G401 (cell line): ENCODE measurements around the gene SLC35B2. TPM values are rescaled to one million over a fixed set of nuclear protein-coding genes. Genes with fewer than 3 reads are reported as not detected.
"Not testable (repeated sequence)": the region's sequence is repeated elsewhere in the genome, so short reads cannot be mapped to it uniquely, and the experiment has no call there.

ENCODE experiments used
- DNase-seq: peaks from one replicate; pipeline ENCODE4 v3.0.0-alpha.2; 2015; ENCODE audit warnings: low spot score
- in situ Hi-C: cut with HindIII; loops from 2 replicates; pipeline ENCODE4 v1.10.0; 2016; ENCODE audit warnings: low sequenced_read_pairs, mixed read lengths
- total RNA-seq: library from RNA; depleted of rRNA; stranded (reverse); fragments of >200 nt; shearing (Covaris generic); gene quantifications from 2 replicates; pipeline ENCODE4 v1.2.3, GENCODE V29; 2014

The SLC35B2 gene
- total RNA-seq, 1 experiment from 2014 or later = 73.4 TPM

DNA sequence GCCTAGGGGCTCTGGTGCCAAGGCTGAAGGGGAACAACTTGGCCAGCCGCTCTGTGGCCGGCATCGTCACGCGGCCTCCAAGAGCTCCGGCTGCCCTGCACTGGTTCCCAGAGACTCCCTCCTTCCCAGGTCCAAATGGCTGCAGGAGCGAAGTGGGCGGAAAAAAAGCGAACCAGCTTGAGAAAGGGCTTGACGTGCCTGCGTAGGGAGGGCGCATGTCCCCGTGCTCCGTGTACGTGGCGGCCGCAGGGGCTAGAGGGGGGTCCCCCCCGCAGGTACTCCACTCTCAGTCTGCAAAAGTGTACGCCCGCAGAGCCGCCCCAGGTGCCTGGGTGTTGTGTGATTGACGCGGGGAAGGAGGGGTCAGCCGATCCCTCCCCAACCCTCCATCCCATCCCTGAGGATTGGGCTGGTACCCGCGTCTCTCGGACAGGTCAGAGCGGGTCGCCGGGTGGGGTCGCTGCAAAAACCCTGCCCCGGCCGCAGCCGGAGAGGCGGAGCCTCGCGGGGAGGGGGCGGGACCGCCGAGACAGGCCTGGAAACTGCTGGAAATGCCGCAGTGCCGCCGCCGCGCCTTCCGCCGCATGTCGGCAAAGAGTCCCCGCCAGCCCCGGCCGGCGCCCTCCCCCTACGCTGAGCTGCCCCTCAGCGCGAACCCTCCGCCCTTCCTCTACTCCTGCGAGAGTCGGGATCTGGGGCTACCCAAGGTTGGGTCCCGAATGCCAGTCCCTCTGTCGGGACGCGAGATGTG lies 11.2 kb downstream of the SLC35B2 start:
- in situ Hi-C loops = no loop called here
- peak; percentile 87 for DNase-seq

DNA sequence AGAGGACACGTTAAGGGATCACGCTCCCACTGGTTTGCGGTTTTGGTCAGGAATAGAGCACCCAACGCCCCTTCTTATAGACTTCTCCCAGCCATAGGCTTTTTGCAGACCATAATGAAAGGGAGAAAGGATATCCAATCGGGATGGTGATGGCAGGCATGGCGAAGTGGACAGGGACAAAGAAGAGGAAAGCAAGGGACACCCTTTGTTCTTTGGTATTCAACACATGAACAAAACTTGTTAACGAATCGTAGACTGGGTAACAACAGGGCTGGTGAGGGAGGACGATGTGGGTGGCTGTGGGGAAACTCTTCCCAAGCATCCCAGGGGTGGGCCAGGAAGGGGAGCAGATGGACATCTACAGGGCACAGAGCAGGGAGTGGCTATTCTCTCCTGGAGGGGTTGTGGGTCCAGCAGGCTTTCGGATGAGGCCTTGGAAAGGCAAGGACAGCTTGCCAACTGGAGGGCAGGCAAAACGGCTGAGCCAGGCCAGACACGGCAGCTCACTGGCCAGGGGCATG lies 11.9 kb downstream of the SLC35B2 start:
- in situ Hi-C loops = no loop called here
- no peak for DNase-seq

DNA sequence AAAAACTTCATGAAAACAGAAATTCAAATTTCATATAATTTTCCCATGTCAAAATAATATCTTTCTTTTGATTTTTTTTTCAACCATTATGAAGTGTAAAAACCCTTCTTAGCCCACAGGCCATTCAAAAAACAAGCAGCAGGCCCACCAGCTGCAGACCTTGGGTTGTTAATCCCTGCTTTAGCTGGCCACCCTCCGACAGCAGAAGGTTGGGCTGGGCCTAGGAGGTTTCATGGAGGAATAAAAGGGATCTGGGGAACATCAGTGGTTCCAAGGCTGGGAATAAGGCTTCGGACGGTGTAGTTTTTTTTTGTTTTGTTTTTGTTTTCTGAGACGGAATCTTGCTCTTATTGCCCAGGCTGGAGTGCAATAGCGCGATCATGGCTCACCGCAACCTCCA lies 14.0 kb downstream of the SLC35B2 start:
- DNase-seq = no peak
- in situ Hi-C loops = no loop called here

DNA sequence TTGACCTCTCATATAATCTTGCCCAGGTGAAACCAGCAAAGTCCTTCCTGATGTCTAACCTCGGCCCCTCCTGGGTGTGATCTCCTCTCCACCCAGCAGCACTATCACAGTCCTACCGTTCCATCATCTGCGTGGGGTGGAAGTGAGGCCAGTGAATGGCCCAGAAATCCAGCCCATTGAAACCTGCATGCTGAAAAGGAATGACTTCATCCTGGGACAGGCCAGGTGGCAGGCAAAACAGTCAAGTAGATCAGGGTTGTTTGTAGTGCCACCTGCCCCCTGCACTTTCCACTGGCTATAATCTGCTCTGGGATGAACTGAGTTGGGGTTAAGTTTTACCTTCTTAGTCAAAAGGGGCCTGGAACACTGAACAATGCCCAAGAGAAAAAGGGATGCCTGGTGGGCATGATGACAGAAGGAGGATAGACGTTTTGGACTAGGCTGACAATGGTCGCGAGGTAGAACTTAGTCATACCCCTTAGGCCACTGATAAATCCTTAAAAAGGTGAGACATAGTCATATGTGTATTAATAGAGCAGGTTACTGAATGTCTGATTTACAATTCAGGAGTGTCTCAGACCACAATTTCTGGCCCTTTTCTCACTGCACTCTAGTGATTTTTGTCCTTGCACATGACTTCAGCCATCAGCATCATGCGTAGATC lies 18.5 kb downstream of the SLC35B2 start:
- DNase-seq = no peak
- in situ Hi-C loops = loop anchor here (10.0 kb wide), 1 partner anchor 94 kb away; no protein-coding TSS in a partner anchor

DNA sequence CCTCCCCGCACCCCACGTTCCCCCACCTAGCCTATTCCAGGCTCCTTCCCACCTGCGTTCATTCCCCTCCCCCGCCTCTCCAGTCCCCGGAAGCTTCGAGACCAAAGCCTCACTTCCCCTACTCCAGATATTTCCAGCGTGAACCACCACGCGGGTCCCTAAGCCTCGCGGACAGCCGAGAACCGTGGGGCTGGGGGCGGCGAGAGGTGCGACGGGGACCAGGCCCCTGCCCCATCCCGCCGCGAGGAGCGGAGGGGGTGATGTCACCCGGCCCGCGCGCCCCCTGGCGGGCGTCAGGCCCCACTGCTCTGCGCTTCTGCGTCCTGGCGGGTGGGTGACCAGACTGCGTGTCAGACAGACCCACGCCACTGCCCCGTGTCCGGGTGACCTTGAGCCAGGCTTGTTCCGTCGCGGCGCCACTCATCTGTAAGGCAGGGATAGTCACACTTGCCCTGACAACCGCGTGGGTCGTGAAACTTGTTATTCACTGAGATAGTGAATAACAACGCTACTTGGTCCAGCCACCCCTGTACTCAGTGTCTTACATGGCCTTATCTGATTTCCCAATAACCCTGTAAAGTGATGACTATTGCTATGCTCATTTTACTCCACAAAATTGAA lies 19.4 kb downstream of the SLC35B2 start:
- in situ Hi-C loops = loop anchor here (10.0 kb wide), 1 partner anchor 93 kb away; no protein-coding TSS in a partner anchor
- peak; percentile 78 for DNase-seq

DNA sequence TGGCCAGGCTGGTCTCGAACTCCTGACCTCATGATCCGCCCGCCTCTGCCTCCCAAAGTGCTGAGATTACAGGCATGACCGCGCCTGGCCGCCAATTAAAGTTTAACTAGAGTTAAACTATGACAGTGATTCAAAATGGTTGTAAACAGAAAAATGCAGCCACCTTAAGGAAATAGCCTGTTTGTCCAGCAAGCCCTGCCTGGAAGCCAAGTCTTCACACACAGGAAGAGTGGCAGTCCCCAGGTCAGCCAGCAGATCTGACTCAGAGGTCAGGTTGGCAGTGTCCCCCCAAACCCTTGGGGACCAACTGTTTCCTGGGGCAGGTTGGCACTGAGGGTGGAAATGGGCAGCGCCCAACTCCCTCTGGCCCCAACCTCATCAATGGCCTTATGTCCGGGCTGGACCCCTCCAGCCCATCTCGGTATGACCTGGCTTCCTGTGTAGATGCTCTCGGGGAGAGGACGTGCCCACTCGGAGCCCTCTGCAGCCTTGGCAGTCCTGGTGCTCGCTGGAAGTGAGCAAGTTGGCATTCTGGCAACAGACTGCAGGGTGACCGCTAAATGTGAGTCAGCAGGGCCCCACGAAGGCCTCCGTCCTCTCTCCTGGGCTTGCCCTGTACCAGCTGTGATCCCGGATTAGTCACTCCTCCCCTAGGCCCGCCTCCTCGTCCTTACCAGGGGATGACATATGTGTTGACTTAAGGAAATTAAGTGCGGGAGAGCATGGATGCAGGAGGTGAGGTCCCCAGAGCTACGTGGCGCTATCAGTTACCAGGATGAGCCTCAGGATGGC lies 20.1 kb downstream of the SLC35B2 start:
- peak; percentile 86 for DNase-seq
- in situ Hi-C loops = loop anchor here (10.0 kb wide), 1 partner anchor 92 kb away; no protein-coding TSS in a partner anchor

DNA sequence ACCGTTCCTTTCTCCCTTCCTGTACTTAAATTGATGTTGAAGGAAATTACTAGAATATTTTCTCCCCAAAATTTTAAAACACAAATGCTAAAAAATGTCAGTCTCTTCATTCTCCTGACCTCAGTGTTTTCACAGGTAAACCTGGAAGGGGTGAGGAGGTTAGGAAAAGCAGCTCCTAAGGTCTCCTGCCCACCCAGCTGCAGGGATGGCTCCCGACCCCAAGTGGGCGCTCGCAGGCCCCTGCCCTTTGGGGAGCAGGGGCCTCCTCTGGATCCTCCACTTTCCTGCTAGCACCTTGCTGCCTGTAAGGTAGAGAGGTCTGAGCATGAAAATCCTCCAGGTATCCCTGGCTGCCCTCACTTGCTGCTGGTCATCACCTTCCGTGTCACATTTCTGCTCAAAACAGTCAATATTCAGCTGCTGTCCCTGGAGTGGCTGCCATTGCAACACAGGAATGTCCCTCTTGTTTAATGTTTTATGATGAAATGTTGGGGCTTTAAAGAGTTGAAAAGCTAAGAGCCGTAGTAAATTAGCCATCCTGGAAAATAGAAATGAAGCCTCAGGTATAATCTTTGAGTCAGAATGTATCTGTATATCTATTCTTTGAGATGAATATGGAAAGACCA lies 21.3 kb downstream of the SLC35B2 start:
- no peak for DNase-seq
- in situ Hi-C loops = loop anchor here (10.0 kb wide), 1 partner anchor 91 kb away; no protein-coding TSS in a partner anchor

DNA sequence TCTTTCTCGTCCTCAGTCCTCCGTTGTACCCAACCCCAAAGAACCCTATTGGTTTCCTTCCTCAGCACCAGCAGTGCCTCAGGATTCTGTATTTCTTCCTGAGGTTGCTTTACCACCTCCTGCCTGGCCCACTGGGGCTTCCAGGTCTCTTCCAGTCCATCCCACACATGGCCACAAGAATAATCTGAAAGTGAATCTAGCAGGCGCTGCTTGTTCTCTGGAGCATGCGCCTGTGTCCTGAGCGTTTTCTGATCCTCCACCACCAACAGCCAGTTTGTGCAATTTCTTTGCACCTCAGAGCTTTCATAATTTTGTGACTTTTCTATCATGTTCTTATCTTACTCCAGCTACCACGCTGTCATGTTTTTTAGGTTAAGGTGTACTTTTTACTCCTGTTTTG lies 22.1 kb downstream of the SLC35B2 start:
- no peak for DNase-seq
- in situ Hi-C loops = loop anchor here (10.0 kb wide), 1 partner anchor 90 kb away; no protein-coding TSS in a partner anchor

DNA sequence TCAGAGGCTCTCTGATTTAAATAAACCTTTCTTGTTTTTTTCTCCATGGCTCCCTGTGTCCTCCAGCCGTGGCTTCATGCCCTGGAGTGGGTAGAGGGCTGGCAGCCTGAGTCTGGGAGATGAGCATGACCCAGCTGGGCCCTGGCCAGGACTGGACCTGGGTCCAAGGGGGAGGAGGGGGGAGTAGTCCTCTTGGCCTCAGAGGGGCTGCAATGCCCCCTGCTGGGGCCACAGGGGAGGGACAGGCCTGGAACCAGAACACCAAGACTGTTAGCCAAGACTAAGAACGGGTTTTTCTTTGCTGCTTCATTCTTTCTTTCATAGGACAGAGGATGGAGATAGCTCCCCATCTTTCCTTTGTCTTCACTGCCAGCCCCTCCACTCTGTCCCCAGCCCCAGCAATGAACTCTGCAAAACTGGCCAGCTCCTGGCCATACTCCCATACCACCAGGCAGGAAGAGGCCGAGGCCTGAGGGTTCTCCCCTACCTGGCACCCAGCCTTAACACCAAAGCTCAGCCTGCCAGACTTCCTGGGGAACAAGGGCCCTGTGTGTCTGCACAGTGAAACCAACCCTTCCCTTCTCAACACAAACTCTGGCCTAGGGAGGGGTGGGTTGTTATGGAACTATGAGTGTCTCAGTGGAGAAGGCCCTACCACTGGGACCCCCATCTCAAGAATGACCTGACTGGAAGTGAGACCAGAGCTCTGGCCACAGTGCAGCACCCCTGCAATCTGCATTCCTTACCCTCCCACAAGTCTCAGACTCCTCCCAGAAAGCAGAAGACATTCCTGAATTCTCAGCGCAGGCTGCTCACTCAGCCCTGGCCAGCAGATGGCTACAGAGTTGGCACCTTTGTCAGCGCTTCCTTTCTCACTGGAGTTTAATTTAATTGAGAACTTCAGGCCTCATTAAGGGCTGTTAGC lies 23.0 kb downstream of the SLC35B2 start:
- DNase-seq = peak; percentile 89
- in situ Hi-C loops = loop anchor here (10.0 kb wide), 1 partner anchor 90 kb away; no protein-coding TSS in a partner anchor

DNA sequence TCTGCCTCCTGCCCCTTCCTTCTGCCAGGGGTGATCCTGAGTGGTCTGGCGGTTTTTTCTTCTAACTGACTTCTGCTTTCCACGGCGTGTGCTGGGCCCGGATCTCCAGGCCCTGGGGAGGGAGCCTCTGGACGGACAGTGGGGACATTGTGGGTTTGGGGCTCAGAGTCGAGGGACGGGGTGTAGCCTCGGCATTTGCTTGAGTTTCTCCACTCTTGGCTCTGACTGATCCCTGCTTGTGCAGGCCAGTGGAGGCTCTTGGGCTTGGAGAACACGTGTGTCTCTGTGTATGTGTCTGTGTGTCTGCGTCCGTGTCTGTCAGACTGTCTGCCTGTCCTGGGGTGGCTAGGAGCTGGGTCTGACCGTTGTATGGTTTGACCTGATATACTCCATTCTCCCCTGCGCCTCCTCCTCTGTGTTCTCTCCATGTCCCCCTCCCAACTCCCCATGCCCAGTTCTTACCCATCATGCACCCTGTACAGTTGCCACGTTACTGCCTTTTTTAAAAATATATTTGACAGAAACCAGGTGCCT lies 23.7 kb downstream of the SLC35B2 start:
- DNase-seq = no peak
- in situ Hi-C loops = loop anchor here (10.0 kb wide), 1 partner anchor 89 kb away; no protein-coding TSS in a partner anchor

DNA sequence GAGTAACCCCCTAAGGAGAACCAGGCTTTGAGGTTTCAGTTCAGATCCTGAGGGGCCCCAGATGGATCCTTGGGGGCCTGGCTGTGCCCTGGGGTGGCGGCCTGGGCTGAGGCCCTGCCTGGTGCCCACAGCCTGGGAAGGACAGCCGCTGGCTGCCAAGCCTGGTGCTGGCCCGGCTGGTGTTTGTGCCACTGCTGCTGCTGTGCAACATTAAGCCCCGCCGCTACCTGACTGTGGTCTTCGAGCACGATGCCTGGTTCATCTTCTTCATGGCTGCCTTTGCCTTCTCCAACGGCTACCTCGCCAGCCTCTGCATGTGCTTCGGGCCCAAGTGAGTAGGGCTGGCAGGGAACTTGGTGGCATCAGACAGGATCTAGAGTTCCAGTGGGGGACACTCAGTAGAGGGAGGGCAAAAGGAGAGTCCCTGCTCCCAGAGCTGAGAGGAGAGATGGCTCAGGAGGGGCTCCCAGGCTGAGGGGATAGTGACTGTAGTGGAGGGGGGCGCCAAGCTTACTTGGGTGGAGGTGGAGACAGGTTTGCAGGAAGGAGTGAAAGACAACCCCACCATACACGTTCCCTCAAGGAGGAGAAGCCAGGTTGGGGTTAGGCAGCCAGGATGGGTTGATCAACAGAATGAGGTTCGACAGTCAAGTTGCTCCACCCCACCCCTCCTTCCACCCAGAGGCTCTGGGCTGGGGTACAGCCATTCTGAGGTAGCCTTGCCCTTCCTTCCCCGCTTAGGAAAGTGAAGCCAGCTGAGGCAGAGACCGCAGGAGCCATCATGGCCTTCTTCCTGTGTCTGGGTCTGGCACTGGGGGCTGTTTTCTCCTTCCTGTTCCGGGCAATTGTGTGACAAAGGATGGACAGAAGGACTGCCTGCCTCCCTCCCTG lies 24.4 kb downstream of the SLC35B2 start:
- in situ Hi-C loops = loop anchor here (10.0 kb wide), 1 partner anchor 88 kb away; no protein-coding TSS in a partner anchor
- DNase-seq = no peak

DNA sequence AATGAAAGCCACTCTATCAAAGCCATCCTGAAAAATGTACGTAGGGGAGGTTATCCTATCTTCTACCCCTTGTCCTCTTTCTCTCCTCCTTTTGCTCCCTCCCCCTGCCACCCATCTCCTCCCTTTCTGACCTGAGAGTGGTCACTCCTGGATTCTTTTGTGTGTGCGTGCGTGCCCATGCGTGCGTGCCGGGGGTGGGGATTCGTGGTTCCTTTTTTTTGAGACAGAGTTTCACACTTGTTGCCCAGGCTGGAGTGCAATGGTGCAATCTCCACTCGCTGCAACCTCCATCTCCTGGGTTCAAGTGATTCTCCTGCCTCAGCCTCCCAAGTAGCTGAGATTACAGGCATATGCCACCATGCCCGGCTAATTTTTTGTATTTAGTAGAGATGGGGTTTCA lies 25.9 kb downstream of the SLC35B2 start:
- DNase-seq = not testable (repeated sequence)
- in situ Hi-C loops = loop anchor here (10.0 kb wide), 1 partner anchor 87 kb away; no protein-coding TSS in a partner anchor

DNA sequence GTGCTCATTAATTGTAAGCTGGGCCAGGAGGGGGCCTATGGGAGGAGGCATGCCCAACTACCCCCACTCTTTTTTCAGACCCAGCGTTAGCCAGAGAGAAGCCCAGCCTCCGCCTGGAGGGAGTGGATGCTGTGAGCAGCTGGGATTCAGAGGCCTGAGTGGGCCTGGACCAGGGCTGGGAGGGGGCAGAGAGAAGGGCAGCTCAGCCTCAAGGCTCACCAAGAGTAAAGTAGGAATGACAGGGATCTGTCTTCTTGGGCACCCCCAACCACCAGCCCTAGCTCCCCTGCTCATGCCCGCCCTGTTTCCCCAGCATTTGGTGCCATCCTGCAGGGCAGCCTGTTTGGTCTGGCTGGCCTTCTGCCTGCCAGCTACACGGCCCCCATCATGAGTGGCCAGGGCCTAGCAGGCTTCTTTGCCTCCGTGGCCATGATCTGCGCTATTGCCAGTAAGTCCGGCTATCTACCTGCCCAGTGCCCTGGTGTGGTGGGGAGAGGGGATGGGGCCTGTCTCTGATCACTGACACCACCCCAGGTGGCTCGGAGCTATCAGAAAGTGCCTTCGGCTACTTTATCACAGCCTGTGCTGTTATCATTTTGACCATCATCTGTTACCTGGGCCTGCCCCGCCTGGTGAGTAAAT lies 27.2 kb downstream of the SLC35B2 start:
- in situ Hi-C loops = loop anchor here (10.0 kb wide), 1 partner anchor 85 kb away; no protein-coding TSS in a partner anchor
- DNase-seq = no peak

DNA sequence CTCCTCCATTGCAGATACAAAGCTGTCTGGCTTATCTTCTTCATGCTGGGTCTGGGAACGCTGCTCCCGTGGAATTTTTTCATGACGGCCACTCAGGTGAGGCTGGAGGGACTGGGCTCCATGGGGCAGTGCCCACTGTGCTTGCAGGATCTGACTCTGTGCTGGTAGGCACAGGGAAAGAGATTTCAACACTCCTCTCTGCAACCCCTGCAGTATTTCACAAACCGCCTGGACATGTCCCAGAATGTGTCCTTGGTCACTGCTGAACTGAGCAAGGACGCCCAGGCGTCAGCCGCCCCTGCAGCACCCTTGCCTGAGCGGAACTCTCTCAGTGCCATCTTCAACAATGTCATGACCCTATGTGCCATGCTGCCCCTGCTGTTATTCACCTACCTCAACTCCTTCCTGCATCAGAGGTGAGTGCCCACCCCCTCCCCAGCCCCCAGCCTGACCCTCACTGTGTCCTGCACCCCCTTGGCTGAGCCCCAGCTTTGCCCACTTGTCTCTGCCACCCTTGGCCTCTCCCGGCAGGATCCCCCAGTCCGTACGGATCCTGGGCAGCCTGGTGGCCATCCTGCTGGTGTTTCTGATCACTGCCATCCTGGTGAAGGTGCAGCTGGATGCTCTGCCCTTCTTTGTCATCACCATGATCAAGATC lies 27.8 kb downstream of the SLC35B2 start:
- in situ Hi-C loops = loop anchor here (10.0 kb wide), 1 partner anchor 85 kb away; no protein-coding TSS in a partner anchor
- DNase-seq = no peak

DNA sequence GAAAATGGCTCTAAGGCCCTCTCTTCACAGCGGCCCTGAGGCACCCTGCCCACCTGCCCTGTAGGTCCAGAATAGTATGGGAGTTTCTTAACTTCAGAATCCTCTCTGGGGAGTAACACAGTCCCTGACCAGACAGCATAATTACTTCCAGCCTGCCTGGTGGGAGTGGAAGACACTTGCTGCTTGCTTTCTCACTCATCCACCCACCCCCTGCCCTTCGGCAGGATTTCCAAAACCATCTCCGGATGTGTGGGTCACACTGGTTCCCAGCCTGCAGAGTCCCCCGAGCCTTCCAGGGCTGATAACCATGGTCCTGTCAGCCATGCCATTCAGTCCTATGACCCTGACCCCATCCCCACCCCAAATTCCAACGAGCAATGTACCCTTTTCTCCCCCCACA lies 28.5 kb downstream of the SLC35B2 start:
- in situ Hi-C loops = no loop called here

More for the DNA sequence above, 28.5 kb downstream of the SLC35B2 start:
- no peak for DNase-seq
